Measurements from ENCODE around the gene PCTP. TPM values are rescaled to one million over a fixed set of nuclear protein-coding genes. Genes with fewer than 3 reads are reported as not detected.

The PCTP gene
- total RNA-seq, 4 donors from 2014 or later = 8.6 to 581 (median 35.0) TPM

DNA sequence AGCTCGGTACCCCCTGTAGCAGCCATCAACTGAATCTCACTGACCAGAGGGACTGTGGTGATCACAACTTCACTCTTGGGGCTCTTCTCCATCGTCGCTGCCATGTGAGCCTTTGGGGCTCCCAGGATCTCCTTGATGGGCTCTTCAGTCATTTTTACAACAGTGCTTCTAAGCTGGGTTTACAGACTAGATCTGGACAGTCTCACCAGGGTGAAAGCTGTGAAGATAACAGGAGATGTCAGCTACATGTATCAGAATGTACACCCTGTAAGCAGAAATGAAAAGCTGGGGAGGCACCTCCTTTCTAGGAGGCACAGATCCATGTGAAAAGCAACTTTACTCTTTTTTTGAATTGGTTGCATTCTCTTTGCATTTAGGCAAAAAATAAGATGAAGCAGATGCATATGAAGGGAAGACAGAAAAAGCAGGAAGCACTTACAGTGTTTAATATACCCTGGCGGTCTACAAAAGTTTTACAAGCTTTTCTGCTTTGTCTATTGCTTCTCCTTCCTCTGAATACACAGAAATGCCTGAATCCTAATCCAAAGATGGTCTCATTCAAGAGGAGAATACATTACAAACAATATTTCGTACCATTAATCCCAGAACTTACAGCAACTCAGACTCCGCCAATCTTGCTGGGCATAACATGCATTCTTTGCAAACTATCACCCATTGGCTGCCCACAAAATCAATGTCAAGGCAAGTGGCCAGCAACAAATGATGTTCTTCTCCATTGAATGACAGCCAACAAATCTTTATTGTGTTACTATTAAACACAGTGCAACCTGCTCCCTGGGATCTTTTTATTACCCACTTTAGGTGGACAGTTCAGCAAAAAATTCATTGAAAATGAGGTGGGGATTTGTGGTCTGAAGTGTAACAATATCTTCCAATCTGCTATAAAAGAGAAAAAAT is 29.7 kb upstream of the PCTP start:
- Histone ChIP-seq H3K4me1 (peaks cover 0 to 7% (median 3%) of the 10 kb centered on the region in 4 donors), H3K27me3 (peaks cover 6% of the 10 kb centered on the region), H3K4me3 (peak overlapping the region in 3 of 4 donors; percentile 9 to 40 (median 11)), H3K36me3 (no peaks in the 10 kb centered on the region), H3K9me3 (no peaks in the 10 kb centered on the region), H3K27ac (peak overlapping the region; percentile 28 to 80 (median 62))
- intact Hi-C loops (cut with DNase I; ENCODE audit: low total_unique reads) (no loop called here), in situ Hi-C loops (cut with MboI; ENCODE audit: low pct_ligation_motif_present in 1 of 4, low pct_unique_long_range_greater_than_20kb in 1 of 4, low sequenced_read_pairs in 3 of 4) (loop anchor here in 1 of 4 donors (10.0 kb wide), 1 partner anchor 196 kb away; no protein-coding TSS in a partner anchor)
- 59 to 60% methylated on average over 3 to 6 of the region's 6 CpGs for WGBS, 2 donors (ENCODE audit: low coverage in 1 of 2)
- TF ChIP-seq POLR2AphosphoS5 (IDR thresholded peaks at IDR 0.05) (no peak), POLR2A (IDR thresholded peaks at IDR 0.05) (no peak), EP300 (IDR thresholded peaks at IDR 0.05; ENCODE audit: low read depth) (no peak)
- TF ChIP-seq, protein P1, sequence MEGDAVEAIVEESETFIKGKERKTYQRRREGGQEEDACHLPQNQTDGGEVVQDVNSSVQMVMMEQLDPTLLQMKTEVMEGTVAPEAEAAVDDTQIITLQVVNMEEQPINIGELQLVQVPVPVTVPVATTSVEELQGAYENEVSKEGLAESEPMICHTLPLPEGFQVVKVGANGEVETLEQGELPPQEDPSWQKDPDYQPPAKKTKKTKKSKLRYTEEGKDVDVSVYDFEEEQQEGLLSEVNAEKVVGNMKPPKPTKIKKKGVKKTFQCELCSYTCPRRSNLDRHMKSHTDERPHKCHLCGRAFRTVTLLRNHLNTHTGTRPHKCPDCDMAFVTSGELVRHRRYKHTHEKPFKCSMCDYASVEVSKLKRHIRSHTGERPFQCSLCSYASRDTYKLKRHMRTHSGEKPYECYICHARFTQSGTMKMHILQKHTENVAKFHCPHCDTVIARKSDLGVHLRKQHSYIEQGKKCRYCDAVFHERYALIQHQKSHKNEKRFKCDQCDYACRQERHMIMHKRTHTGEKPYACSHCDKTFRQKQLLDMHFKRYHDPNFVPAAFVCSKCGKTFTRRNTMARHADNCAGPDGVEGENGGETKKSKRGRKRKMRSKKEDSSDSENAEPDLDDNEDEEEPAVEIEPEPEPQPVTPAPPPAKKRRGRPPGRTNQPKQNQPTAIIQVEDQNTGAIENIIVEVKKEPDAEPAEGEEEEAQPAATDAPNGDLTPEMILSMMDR (IDR thresholded peaks at IDR 0.05) = no peak
- DNase-seq = no peak

DNA sequence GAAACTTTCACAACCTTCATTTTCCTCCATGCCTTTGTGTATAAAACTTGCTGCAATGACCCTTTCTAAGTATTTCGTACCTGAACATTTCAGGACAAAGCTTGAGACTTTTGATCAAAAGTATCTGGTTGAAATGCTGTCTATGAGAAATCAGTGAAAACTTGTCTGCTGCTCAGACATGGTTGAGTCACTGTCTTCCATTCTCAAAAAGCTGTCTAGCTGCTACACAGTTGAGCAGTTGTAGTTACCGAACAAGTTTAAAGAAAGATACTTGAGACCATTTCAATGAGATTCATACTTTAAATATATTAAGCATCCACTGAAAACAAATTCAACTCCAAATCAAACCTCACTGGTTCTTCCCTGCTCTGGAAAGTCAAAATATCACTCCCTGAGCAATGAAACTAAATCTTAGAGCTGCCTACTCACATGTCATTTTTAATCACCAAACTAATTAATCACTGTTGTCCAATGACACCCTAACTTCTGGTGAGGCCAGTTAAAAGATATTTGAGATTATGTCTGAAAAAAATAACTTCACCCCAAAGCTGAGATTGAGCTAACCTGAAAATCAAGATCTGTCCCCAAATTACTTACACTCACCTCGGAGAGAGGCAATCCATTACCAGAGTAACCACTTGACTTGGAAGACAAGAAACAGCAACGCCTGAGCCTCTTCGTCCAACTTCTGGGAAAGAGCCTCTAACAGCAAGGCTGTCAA is 28.7 kb upstream of the PCTP start:
- intact Hi-C loops (cut with DNase I; ENCODE audit: low total_unique reads) (no loop called here), in situ Hi-C loops (cut with MboI; ENCODE audit: low pct_ligation_motif_present in 1 of 4, low pct_unique_long_range_greater_than_20kb in 1 of 4, low sequenced_read_pairs in 3 of 4) (loop anchor here in 1 of 4 donors (10.0 kb wide), 1 partner anchor 197 kb away; no protein-coding TSS in a partner anchor)
- peak overlapping the region; percentile 17 to 40 (median 18) for H3K4me3 ChIP-seq
- TF ChIP-seq POLR2A (IDR thresholded peaks at IDR 0.05) (no peak), EP300 (IDR thresholded peaks at IDR 0.05; ENCODE audit: low read depth) (no peak), POLR2AphosphoS5 (IDR thresholded peaks at IDR 0.05) (no peak)
- TF ChIP-seq, protein P1 (IDR thresholded peaks at IDR 0.05) = no peak
- WGBS, 2 donors (ENCODE audit: low coverage in 1 of 2) = 42% methylated on average over 5 of the region's 5 CpGs
- H3K27ac ChIP-seq = peak overlapping the region; percentile 63 to 80 (median 76)
- no peaks in the 10 kb centered on the region for H3K9me3 ChIP-seq
- DNase-seq = no peak
- H3K27me3 ChIP-seq = peaks cover 6% of the 10 kb centered on the region
- H3K36me3 ChIP-seq = no peaks in the 10 kb centered on the region
- H3K4me1 ChIP-seq = peaks cover 0 to 7% (median 4%) of the 10 kb centered on the region in 4 donors

DNA sequence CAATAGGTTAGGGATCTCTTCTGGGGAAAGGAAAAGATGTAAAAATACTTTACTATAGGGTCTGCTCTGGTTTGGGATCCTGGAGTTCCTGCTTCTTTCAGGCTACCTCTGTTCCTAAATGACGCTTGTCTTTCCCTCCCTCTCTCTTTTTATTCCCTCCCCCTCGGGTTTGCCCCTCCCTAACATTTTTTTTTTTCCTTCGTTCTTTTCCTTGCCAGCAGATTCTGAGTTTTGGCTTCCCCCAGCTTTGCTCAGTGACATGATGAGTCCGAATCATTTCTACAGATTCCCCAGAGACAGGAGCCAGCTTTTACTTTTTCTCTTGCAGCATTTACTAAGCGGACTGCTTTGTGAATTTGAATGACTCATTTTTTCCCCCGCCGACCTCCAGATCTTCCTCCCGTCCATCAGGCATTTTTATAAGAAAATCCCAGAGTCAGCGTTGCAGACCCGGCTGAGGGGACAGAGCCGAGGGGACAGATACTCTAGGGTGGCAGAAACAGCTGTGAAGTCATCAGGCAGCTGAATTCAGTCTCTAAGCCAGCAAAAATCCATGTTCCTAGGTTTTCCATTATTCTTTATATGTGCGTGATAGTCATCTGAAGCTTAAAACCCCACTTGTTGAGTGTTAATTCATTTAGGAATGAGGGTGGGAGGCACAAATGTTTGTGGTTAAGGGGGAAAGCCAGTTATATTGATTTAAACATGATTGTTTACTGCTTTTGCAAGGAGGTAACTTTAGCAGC is 27.9 kb upstream of the PCTP start, which contains the start of gene TMEM100:
Gene TMEM100 (minus strand): TSS at position 123 of the 746 bp plus-strand sequence. CDS start 1,794 bp downstream, outside the sequence.
- 28 to 30% methylated on average over 7 to 12 of the region's 12 CpGs for WGBS, 2 donors (ENCODE audit: low coverage in 1 of 2)
- peak; percentile 49 for TF ChIP-seq POLR2A (IDR thresholded peaks at IDR 0.05)
- TF ChIP-seq POLR2AphosphoS5 (IDR thresholded peaks at IDR 0.05) = peak; percentile 30 to 51 (median 47)
- no peak for TF ChIP-seq EP300 (IDR thresholded peaks at IDR 0.05; ENCODE audit: low read depth)
- TF ChIP-seq, protein P1 (IDR thresholded peaks at IDR 0.05) = no peak
- Histone ChIP-seq H3K27ac (peak within 1 kb of the TSS; percentile 63 to 80 (median 76)), H3K36me3 (no peaks in the 10 kb centered on the region), H3K4me3 (peak within 1 kb of the TSS; percentile 17 to 40 (median 18)), H3K9me3 (no peaks in the 10 kb centered on the region), H3K4me1 (peaks cover 0 to 7% (median 6%) of the 10 kb centered on the region in 4 donors), H3K27me3 (peaks cover 6% of the 10 kb centered on the region)
- in situ Hi-C loops (cut with MboI; ENCODE audit: low pct_ligation_motif_present in 1 of 4, low pct_unique_long_range_greater_than_20kb in 1 of 4, low sequenced_read_pairs in 3 of 4) = loop anchor here in 1 of 4 donors (10.0 kb wide), 1 partner anchor 198 kb away; no protein-coding TSS in a partner anchor
- intact Hi-C loops (cut with DNase I; ENCODE audit: low total_unique reads) = no loop called here
- no peak for DNase-seq

Measured in transverse colon (tissue), 4 donors.